AG04449 (cell line): ENCODE results near the gene TMEM222.

Experiments used
- CTCF ChIA-PET: fragments of 350-600 bp; formaldehyde crosslinking; extraction: SDS; loops from one replicate; lab custom pipeline; 2021; ENCODE audit warnings: antibody characterized with exemption; lab: Yijun Ruan, JAX
- POLR2A ChIA-PET: fragments of 400-600, 350-600 bp; formaldehyde crosslinking; extraction: SDS; loops from one replicate; lab custom pipeline; 2020; ENCODE audit warnings: antibody characterized with exemption, inconsistent platforms; lab: Yijun Ruan, JAX
- DNase-seq: peaks from one replicate; pipeline ENCODE4 v3.0.0-alpha.2; 2010; ENCODE audit warnings: low read depth, low spot score
- H3K4me3 ChIP-seq: 2 replicates; pipeline ENCODE4 v1.5.1; 2011; ENCODE audit warnings: low read depth, mild to moderate bottlenecking, control low read depth, low read length
- CTCF ChIP-seq: IDR thresholded peaks from one replicate; pipeline ENCODE4 v1.5.1; 2011; ENCODE audit warnings: mild to moderate bottlenecking, moderate library complexity, low read length, control low read depth, inconsistent platforms; ENCODE audit not compliant: insufficient read depth; ENCODE audit errors: missing control alignments

TMEM222 gene

GRCh38 chr1:27356277-27356618, 34.3 kb downstream of the TMEM222 start:
- no peak for TF ChIP-seq CTCF
- DNase-seq = no peak
- ChIA-PET POLR2A (interaction anchor here (1.1 kb wide), 1 partner anchor 9 kb away, joined by 3 read pairs; no protein-coding TSS in a partner anchor), CTCF (interaction anchor here (3.7 to 12.1 kb wide), 7 partner anchors 10 to 250 kb away, joined by 18 to 187 read pairs (median 89); partner anchors contain the start of genes AHDC1, MAP3K6 and SYTL1)
- no peak overlapping the region for H3K4me3 ChIP-seq

- no peak for DNase-seq
- TF ChIP-seq CTCF = no peak
- H3K4me3 ChIP-seq = no peak overlapping the region
- POLR2A ChIA-PET = interaction anchor here (1.1 kb wide), 1 partner anchor 9 kb away, joined by 3 read pairs; no protein-coding TSS in a partner anchor
- CTCF ChIA-PET = interaction anchor here (0.5 to 12.1 kb wide), 29 partner anchors 8 to 313 kb away, joined by 3 to 187 read pairs (median 8); partner anchors contain the start of genes AHDC1, CD164L2, FCN3 and MAP3K6
These were observed 34.8 kb downstream of the TMEM222 start for GRCh38 chr1:27356619-27357280.

GRCh38 chr1:27357281-27358037, 35.5 kb downstream of the TMEM222 start:
- DNase-seq = no peak
- no peak overlapping the region for H3K4me3 ChIP-seq
- POLR2A ChIA-PET = no interaction called here

GRCh38 chr1:27358038-27358927, 36.3 kb downstream of the TMEM222 start:
- ChIA-PET CTCF (interaction anchor here (0.7 to 12.1 kb wide), 30 partner anchors 8 to 312 kb away, joined by 3 to 187 read pairs (median 8); partner anchors contain the start of genes AHDC1, CD164L2, FCN3 and MAP3K6), POLR2A (no interaction called here)
- no peak overlapping the region for H3K4me3 ChIP-seq
- TF ChIP-seq CTCF = no peak
- DNase-seq = no peak

More at GRCh38 chr1:27357281-27358037, 35.5 kb downstream of the TMEM222 start:
- CTCF ChIA-PET = interaction anchor here (0.5 to 12.1 kb wide), 32 partner anchors 9 to 312 kb away, joined by 3 to 187 read pairs (median 6); partner anchors contain the start of genes AHDC1, CD164L2, FCN3 and MAP3K6
- TF ChIP-seq CTCF = peak; percentile 92

GRCh38 chr1:27358928-27359313, 37.0 kb downstream of the TMEM222 start:
- no peak overlapping the region for H3K4me3 ChIP-seq
- ChIA-PET POLR2A (no interaction called here), CTCF (interaction anchor here (0.9 to 12.1 kb wide), 18 partner anchors 7 to 304 kb away, joined by 3 to 187 read pairs (median 17); partner anchors contain the start of genes AHDC1, CD164L2, FCN3 and MAP3K6)
- DNase-seq = no peak
- no peak for TF ChIP-seq CTCF
